GM23248 (cell line): ENCODE results near the gene HOXA13.

Experiments
- EZH2 ChIP-seq: fragments of 200-600 bp; sonication (generic); IDR thresholded peaks from 2 replicates; pipeline ENCODE4 v1.6.1; 2018; ENCODE audit warnings: antibody characterized with exemption, mild to moderate bottlenecking; ENCODE audit not compliant: insufficient read depth, poor library complexity, severe bottlenecking
- EZH2phosphoT487 ChIP-seq: fragments of 200-600 bp; sonication (generic); IDR thresholded peaks from 2 replicates; pipeline ENCODE4 v1.6.1; 2018; ENCODE audit warnings: antibody characterized with exemption, moderate library complexity, mild to moderate bottlenecking, low read depth; ENCODE audit not compliant: insufficient read depth

DNA sequence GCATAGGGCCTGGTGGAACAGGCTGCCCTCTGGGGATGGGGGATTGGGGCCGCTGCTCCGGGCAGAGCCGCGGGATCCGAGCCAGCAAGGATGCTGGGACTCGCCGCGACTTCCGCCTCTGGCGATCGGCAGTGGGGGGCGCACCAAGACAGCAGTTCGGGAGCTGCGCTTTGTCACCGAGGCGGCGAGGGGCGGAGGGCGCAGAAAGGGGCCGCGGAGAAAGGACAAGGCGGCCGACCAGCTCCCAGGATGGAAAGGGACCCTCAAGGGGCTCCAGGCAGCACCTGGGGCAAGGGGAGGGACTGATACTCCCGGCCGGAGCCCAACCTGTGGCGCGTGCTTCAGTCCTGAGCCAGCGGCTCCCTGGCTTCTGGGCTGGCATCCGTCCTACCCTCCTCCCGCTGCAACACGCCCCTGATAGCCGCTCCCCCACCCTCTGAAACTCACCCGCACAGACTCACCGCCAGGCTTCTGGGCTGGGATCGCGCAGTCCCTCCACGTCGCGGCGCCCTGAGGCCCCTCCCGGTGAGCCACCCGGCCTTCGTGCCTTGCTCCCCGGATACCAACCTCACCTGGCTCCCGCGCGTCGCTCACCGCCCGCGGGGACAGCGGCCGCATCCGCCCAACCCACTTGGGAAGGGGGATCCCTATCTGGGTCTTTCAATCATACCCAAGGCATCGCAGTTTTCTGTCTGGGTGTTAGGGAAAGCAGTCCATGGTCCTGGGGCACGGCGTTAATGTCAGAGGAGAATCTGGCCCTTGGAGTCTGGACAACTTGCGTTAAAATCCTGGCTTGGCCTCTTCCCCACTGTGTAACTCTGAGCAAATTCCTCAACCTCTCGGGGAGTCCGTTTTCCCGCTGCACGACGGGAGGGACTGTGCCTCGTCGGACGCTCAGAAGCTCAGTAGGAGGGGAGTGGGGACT, 35.8 kb upstream of the HOXA13 start:
- TF ChIP-seq EZH2 = no peak
- TF ChIP-seq EZH2phosphoT487 = no peak
